T-cell (primary cell): ENCODE measurements around the gene KCNMB1. TPM values are rescaled to one million over a fixed set of nuclear protein-coding genes. Genes with fewer than 3 reads are reported as not detected.

Source experiments
- ATAC-seq, 4 experiments: fragments of 200-7000 bp in 3 of 4; fragments of 150-1000 bp in 1 of 4; cut with Tn5 transposase; replicated peaks in 1 of 4; 1 replicate in 3 of 4; 2 replicates in 1 of 4; pipeline ENCODE4 v1.10.0; 2021; ENCODE audit warnings: moderate library complexity in 3 of 4, mild to moderate bottlenecking in 2 of 4, moderate number of reproducible peaks in 1 of 4
- CTCF ChIA-PET, 2 donors: fragments of 300-600 bp; sonication (Branson Sonifier 250); formaldehyde crosslinking; loops; one replicate each; lab custom pipeline; 2022; ENCODE audit warnings: antibody characterized with exemption in 2 of 2; lab: Charles Lee
- POLR2A ChIA-PET, 2 donors: fragments of 300-600 bp; sonication (Branson Sonifier 250); formaldehyde crosslinking; loops; one replicate each; lab custom pipeline; 2022; ENCODE audit warnings: antibody characterized with exemption in 2 of 2; lab: Charles Lee
- DNase-seq, 35 experiments: peaks; one replicate each; pipeline versions ENCODE4 v3.0.0 to v3.0.0-alpha.2; 2013 to 2023
- H3K27ac ChIP-seq: one replicate; pipeline ENCODE4 v1.5.1; 2013; ENCODE audit warnings: low read length
- H3K27me3 ChIP-seq, 2 experiments: replicated peaks in 1 of 2; 1 replicate in 1 of 2; 2 replicates in 1 of 2; pipeline versions ENCODE4 v1.6.1 to v1.7.0; 2013; ENCODE audit warnings: low read length in 1 of 2, mixed read lengths in 1 of 2; ENCODE audit not compliant: control insufficient read depth in 2 of 2, insufficient read depth in 2 of 2; ENCODE audit errors: extremely low read depth in 1 of 2
- H3K36me3 ChIP-seq, 2 donors: 1 replicate in 1 of 2; 2 replicates in 1 of 2; pipeline versions ENCODE4 v1.6.1 to v1.7.0; 2013; ENCODE audit warnings: low read length in 1 of 2; ENCODE audit not compliant: control insufficient read depth in 2 of 2, insufficient read depth in 1 of 2; ENCODE audit errors: extremely low read depth in 1 of 2
- H3K4me1 ChIP-seq, 2 experiments: 1 replicate in 1 of 2; 2 replicates in 1 of 2; pipeline versions ENCODE4 v1.6.1 to v1.7.0; 2013; ENCODE audit warnings: low read length in 2 of 2, mixed read lengths in 1 of 2; ENCODE audit not compliant: insufficient read depth in 2 of 2, control insufficient read depth in 1 of 2; ENCODE audit errors: extremely low read depth in 1 of 2
- H3K4me3 ChIP-seq, 2 donors: 1 replicate in 1 of 2; 2 replicates in 1 of 2; pipeline versions ENCODE4 v1.5.1 to v1.7.0; 2013; ENCODE audit warnings: mild to moderate bottlenecking in 2 of 2, low read length in 1 of 2, moderate library complexity in 1 of 2; ENCODE audit not compliant: control insufficient read depth in 1 of 2; ENCODE audit errors: extremely low read depth in 1 of 2
- H3K9me3 ChIP-seq: 2 replicates; pipeline ENCODE4 v1.7.0; 2013
- H3K27ac Mint-ChIP-seq, 2 donors: one replicate each; pipeline ENCODE4 v1.8.0; 2020 to 2021; ENCODE audit warnings: mild to moderate bottlenecking in 2 of 2, mixed read lengths in 2 of 2
- H3K27me3 Mint-ChIP-seq, 2 donors: one replicate each; pipeline ENCODE4 v1.8.0; 2021 to 2022; ENCODE audit warnings: mixed read lengths in 2 of 2
- H3K36me3 Mint-ChIP-seq: one replicate; pipeline ENCODE4 v1.8.0; 2021; ENCODE audit warnings: mixed read lengths
- H3K4me1 Mint-ChIP-seq, 3 donors: one replicate each; pipeline ENCODE4 v1.8.0; 2020 to 2022; ENCODE audit warnings: mixed read lengths in 3 of 3, mild to moderate bottlenecking in 1 of 3
- H3K4me3 Mint-ChIP-seq, 3 donors: one replicate each; pipeline ENCODE4 v1.8.0; 2020 to 2022; ENCODE audit warnings: mild to moderate bottlenecking in 3 of 3, mixed read lengths in 3 of 3, moderate library complexity in 3 of 3
- H3K9me3 Mint-ChIP-seq, 3 donors: one replicate each; pipeline ENCODE4 v1.8.0; 2020 to 2022; ENCODE audit warnings: mixed read lengths in 3 of 3
- WGBS: methylation state at CpG from one replicate; pipeline ENCODE4 v1.1.5; 2013; ENCODE audit warnings: missing lambda C conversion rate; ENCODE audit not compliant: insufficient coverage; 5-methylcytosine and 5-hydroxymethylcytosine counted together
- total RNA-seq, 35 experiments: library from RNA in 6 of 35; stranded (reverse) in 6 of 35; fragments of 120-200 nt in 1 of 35; gene quantifications; one replicate each; pipeline versions ENCODE4 v1.2.1 to v1.2.4 and lab custom pipeline; 2013 to 2026

Gene KCNMB1
- total RNA-seq, 5 donors from 2014 or later (not counting 1 experiment from before 2014, with no cell fraction given), result not detected

GRCh38 chr5:170341545-170341944 lies 47.6 kb downstream of the KCNMB1 start:
- Histone ChIP-seq H3K27ac (no peak overlapping the region), H3K4me1 (peaks cover 23 to 26% of the 10 kb centered on the region in 2 experiments), H3K27me3 (no peaks in the 10 kb centered on the region), H3K36me3 (no peaks in the 10 kb centered on the region), H3K9me3 (no peaks in the 10 kb centered on the region), H3K4me3 (no peak overlapping the region)
- ChIA-PET POLR2A (no interaction called here), CTCF (interaction anchor here (1.2 to 5.5 kb wide), 3 partner anchors 46 to 118 kb away, joined by 3 to 60 read pairs (median 7); no protein-coding TSS in a partner anchor)
- H3K4me3 Mint-ChIP-seq, result no peak overlapping the region
- no peak for DNase-seq
- H3K27ac Mint-ChIP-seq, result no peak overlapping the region
- H3K9me3 Mint-ChIP-seq, result peaks cover 0 to 2% (median 0%) of the 10 kb centered on the region in 3 donors
- H3K4me1 Mint-ChIP-seq, result peaks cover 25 to 29% (median 26%) of the 10 kb centered on the region in 3 donors
- peaks cover 0 to 4% of the 10 kb centered on the region in 2 donors for H3K27me3 Mint-ChIP-seq
- 83% methylated on average over 5 of the region's 9 CpGs for WGBS
- no peak for ATAC-seq
- no peaks in the 10 kb centered on the region for H3K36me3 Mint-ChIP-seq

- ATAC-seq, result no peak
- WGBS, result 100% methylated on average over 1 of the region's 1 CpG
- CTCF ChIA-PET, result interaction anchor here (0.6 to 5.5 kb wide), 21 partner anchors 9 to 252 kb away, joined by 3 to 60 read pairs (median 8); partner anchors contain the start of genes LCP2 (in 2 of the 2) and KCNMB1 (in 1 of the 2)
- Mint-ChIP-seq H3K9me3 (no peaks in the 10 kb centered on the region), H3K4me3 (no peak overlapping the region), H3K36me3 (no peaks in the 10 kb centered on the region), H3K4me1 (peaks cover 37 to 41% (median 38%) of the 10 kb centered on the region in 3 donors), H3K27me3 (peaks cover 0 to 4% of the 10 kb centered on the region in 2 donors), H3K27ac (no peak overlapping the region)
- no peaks in the 10 kb centered on the region for H3K9me3 ChIP-seq
- H3K36me3 ChIP-seq, result no peaks in the 10 kb centered on the region
- DNase-seq, result no peak
- H3K4me3 ChIP-seq, result no peak overlapping the region
- POLR2A ChIA-PET, result no interaction called here
- H3K27ac ChIP-seq, result no peak overlapping the region
- H3K4me1 ChIP-seq, result peaks cover 36 to 44% of the 10 kb centered on the region in 2 experiments
- H3K27me3 ChIP-seq, result no peaks in the 10 kb centered on the region
These were observed 49.4 kb downstream of the KCNMB1 start for GRCh38 chr5:170339780-170340167.

- Histone ChIP-seq H3K27ac (peak overlapping the region; percentile 11), H3K4me1 (peaks cover 39 to 50% of the 10 kb centered on the region in 2 experiments), H3K36me3 (no peaks in the 10 kb centered on the region), H3K9me3 (no peaks in the 10 kb centered on the region), H3K27me3 (no peaks in the 10 kb centered on the region), H3K4me3 (no peak overlapping the region)
- no peaks in the 10 kb centered on the region for H3K9me3 Mint-ChIP-seq
- H3K27ac Mint-ChIP-seq, result peak overlapping the region; percentile 70 to 87
- ATAC-seq (peak; percentile 78 to 86 (median 81)), DNase-seq (peak; percentile 28 to 86 (median 55))
- H3K27me3 Mint-ChIP-seq, result no peaks in the 10 kb centered on the region
- ChIA-PET POLR2A (interaction anchor here in 1 of 2 donors (0.8 kb wide), 1 partner anchor 42 kb away, joined by 3 read pairs; the partner anchor contains the start of gene LCP2), CTCF (interaction anchor here (0.6 to 5.5 kb wide), 37 partner anchors 9 to 243 kb away, joined by 3 to 60 read pairs (median 7); partner anchors contain the start of gene LCP2 (in 2 of the 2))
- H3K4me1 Mint-ChIP-seq, result peaks cover 37 to 41% (median 38%) of the 10 kb centered on the region in 3 donors
- H3K4me3 Mint-ChIP-seq, result no peak overlapping the region
- WGBS, result 46% methylated on average over 2 of the region's 4 CpGs
- H3K36me3 Mint-ChIP-seq, result no peaks in the 10 kb centered on the region
These were observed 50.0 kb downstream of the KCNMB1 start for GRCh38 chr5:170338933-170339779.

- Histone ChIP-seq H3K4me3 (no peak overlapping the region), H3K27ac (peak overlapping the region; percentile 11), H3K36me3 (no peaks in the 10 kb centered on the region), H3K4me1 (peaks cover 47 to 59% of the 10 kb centered on the region in 2 experiments), H3K9me3 (no peaks in the 10 kb centered on the region), H3K27me3 (no peaks in the 10 kb centered on the region)
- Mint-ChIP-seq H3K27ac (peak overlapping the region; percentile 87 to 97), H3K36me3 (no peaks in the 10 kb centered on the region), H3K4me1 (peaks cover 37 to 41% (median 38%) of the 10 kb centered on the region in 3 donors), H3K27me3 (no peaks in the 10 kb centered on the region), H3K4me3 (peak overlapping the region in 1 of 3 donors; percentile 16), H3K9me3 (no peaks in the 10 kb centered on the region)
- POLR2A ChIA-PET, result interaction anchor here (0.6 to 0.8 kb wide), 2 partner anchors 41 to 57 kb away, joined by 3 read pairs; partner anchors contain the start of gene LCP2 (in 1 of the 2)
- CTCF ChIA-PET, result interaction anchor here (0.6 to 5.5 kb wide), 36 partner anchors 8 to 117 kb away, joined by 3 to 60 read pairs (median 7); partner anchors contain the start of gene LCP2 (in 2 of the 2)
- ATAC-seq, result peak in 3 of 4 experiments; percentile 23 to 32 (median 29)
- WGBS, result 0% methylated on average over 1 of the region's 4 CpGs
- peak in 1 of 35 experiments; percentile 41 for DNase-seq
These were observed 50.9 kb downstream of the KCNMB1 start for GRCh38 chr5:170338291-170338690.

- CTCF ChIA-PET, result interaction anchor here (0.5 to 5.5 kb wide), 7 partner anchors 45 to 113 kb away, joined by 3 to 60 read pairs (median 15); no protein-coding TSS in a partner anchor
- Mint-ChIP-seq H3K27ac (peak overlapping the region; percentile 95 to 97), H3K9me3 (no peaks in the 10 kb centered on the region), H3K4me1 (peaks cover 37 to 41% (median 38%) of the 10 kb centered on the region in 3 donors), H3K4me3 (peak overlapping the region in 1 of 3 donors; percentile 65), H3K36me3 (no peaks in the 10 kb centered on the region), H3K27me3 (no peaks in the 10 kb centered on the region)
- Histone ChIP-seq H3K27me3 (no peaks in the 10 kb centered on the region), H3K9me3 (no peaks in the 10 kb centered on the region), H3K4me3 (no peak overlapping the region), H3K36me3 (no peaks in the 10 kb centered on the region), H3K4me1 (peaks cover 58 to 70% of the 10 kb centered on the region in 2 experiments), H3K27ac (peak overlapping the region; percentile 8)
- no peak for DNase-seq
- POLR2A ChIA-PET, result interaction anchor here in 1 of 2 donors (0.6 kb wide), 1 partner anchor 39 kb away, joined by 3 read pairs; the partner anchor contains the start of gene LCP2
- 100% methylated on average over 2 of the region's 9 CpGs for WGBS
- ATAC-seq, result no peak
These were observed 52.0 kb downstream of the KCNMB1 start for GRCh38 chr5:170337045-170337733.
